ENCODE measurements around the gene CLDN6. TPM values are rescaled to one million over a fixed set of nuclear protein-coding genes. Genes with fewer than 3 reads are reported as not detected.
A peak's percentile ranks its signal among the peaks of the same experiment; 100 is the strongest.

CLDN6 gene
- polyA plus RNA-seq, 12 donors: 0.26 to 9.1 (median 0.41) TPM; not detected in 2

GRCh38 chr16:3028716-3029319, 10.8 kb upstream of the CLDN6 start:
- no peak for DNase-seq

GRCh38 chr16:3027983-3028715, 10.2 kb upstream of the CLDN6 start:
- peak; percentile 60 for DNase-seq

- DNase-seq: no peak
Measured at GRCh38 chr16:3027489-3027795, 9.5 kb upstream of the CLDN6 start.

GRCh38 chr16:3026609-3027488, 8.9 kb upstream of the CLDN6 start:
- no peak for DNase-seq

GRCh38 chr16:3026003-3026378, 8.0 kb upstream of the CLDN6 start:
- no peak for DNase-seq

- no peak for DNase-seq
Measured at GRCh38 chr16:3025032-3026002, 7.3 kb upstream of the CLDN6 start.

GRCh38 chr16:3023669-3024478, 5.9 kb upstream of the CLDN6 start, which contains the start of the genes HCFC1R1 and THOC6:
Gene HCFC1R1, minus strand, starts transcription at chr16:3023942. Its CDS starts 1 bp downstream, at chr16:3023941.
Gene THOC6, plus strand, starts transcription at chr16:3024035. Its CDS starts 292 bp downstream, at chr16:3024327.
- peak; percentile 97 for DNase-seq

GRCh38 chr16:3023415-3023668, 5.4 kb upstream of the CLDN6 start:
- DNase-seq: no peak

GRCh38 chr16:3022684-3023414, 4.9 kb upstream of the CLDN6 start:
- DNase-seq: no peak

- DNase-seq: peak; percentile 91
Measured at GRCh38 chr16:3022208-3022683, 4.3 kb upstream of the CLDN6 start.

- DNase-seq: peak; percentile 74
Measured at GRCh38 chr16:3021449-3022207, 3.6 kb upstream of the CLDN6 start.

GRCh38 chr16:3020604-3021448, 2.8 kb upstream of the CLDN6 start:
- peak; percentile 47 for DNase-seq

- peak; percentile 58 for DNase-seq
Measured at GRCh38 chr16:3020247-3020603, 2.2 kb upstream of the CLDN6 start, which contains the start of gene TNFRSF12A. Gene TNFRSF12A, plus strand, starts transcription at chr16:3020368. Its CDS starts 30 bp downstream, at chr16:3020398.

GRCh38 chr16:3019594-3020246, 1.7 kb upstream of the CLDN6 start:
- DNase-seq: no peak

GRCh38 chr16:3017344-3017743, 639 bp downstream of the CLDN6 start:
- DNase-seq: no peak

- DNase-seq: no peak
Measured at GRCh38 chr16:3015865-3016521, 2.0 kb downstream of the CLDN6 start.

GRCh38 chr16:3014971-3015370, 3.0 kb downstream of the CLDN6 start:
- DNase-seq: no peak

Measured in muscle of arm (tissue), 12 donors.